Measurements from ENCODE around the gene SLC12A8.

Gene SLC12A8

DNA sequence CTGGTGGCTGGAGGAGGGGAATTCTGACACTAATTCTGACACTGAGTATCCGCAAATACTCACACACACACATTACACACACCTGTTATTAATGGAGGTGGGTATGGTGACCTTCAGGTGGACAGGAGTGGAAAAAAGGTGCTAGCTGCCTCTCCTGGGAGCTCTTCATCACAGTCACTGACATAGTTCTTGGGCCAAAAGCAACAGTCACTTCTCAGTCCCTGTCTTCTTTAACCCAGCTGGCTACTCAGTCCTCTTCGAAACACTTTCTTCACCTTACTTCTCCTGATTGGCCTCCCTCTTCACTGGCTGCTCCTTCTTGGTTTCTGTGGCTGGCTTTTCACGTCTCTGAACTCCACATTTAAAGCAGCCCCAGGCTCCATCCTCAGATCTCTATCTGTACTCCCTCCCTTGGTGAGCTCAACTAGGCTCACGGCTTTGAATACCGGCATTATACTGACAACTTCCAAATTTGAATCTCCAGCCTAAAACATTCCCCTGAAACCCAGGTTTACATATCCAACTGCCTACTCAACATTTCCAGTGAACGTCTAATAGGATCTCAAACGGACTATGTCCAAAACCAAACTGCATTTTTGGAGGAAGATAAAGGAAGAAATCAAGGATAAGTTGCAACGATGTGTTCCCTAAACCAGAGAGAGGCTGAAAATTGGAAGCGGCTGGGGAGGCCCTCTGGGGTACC lies 103.6 kb downstream of the SLC12A8 start:
- no peak for DNase-seq (ENCODE audit: low read depth)
- TF ChIP-seq, protein P1, sequence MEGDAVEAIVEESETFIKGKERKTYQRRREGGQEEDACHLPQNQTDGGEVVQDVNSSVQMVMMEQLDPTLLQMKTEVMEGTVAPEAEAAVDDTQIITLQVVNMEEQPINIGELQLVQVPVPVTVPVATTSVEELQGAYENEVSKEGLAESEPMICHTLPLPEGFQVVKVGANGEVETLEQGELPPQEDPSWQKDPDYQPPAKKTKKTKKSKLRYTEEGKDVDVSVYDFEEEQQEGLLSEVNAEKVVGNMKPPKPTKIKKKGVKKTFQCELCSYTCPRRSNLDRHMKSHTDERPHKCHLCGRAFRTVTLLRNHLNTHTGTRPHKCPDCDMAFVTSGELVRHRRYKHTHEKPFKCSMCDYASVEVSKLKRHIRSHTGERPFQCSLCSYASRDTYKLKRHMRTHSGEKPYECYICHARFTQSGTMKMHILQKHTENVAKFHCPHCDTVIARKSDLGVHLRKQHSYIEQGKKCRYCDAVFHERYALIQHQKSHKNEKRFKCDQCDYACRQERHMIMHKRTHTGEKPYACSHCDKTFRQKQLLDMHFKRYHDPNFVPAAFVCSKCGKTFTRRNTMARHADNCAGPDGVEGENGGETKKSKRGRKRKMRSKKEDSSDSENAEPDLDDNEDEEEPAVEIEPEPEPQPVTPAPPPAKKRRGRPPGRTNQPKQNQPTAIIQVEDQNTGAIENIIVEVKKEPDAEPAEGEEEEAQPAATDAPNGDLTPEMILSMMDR (IDR thresholded peaks at IDR 0.05; ENCODE audit: control insufficient read depth, extremely low read depth, insufficient read depth): no peak
- no peak overlapping the region for H3K4me3 ChIP-seq (ENCODE audit: low read depth, low read length)

DNA sequence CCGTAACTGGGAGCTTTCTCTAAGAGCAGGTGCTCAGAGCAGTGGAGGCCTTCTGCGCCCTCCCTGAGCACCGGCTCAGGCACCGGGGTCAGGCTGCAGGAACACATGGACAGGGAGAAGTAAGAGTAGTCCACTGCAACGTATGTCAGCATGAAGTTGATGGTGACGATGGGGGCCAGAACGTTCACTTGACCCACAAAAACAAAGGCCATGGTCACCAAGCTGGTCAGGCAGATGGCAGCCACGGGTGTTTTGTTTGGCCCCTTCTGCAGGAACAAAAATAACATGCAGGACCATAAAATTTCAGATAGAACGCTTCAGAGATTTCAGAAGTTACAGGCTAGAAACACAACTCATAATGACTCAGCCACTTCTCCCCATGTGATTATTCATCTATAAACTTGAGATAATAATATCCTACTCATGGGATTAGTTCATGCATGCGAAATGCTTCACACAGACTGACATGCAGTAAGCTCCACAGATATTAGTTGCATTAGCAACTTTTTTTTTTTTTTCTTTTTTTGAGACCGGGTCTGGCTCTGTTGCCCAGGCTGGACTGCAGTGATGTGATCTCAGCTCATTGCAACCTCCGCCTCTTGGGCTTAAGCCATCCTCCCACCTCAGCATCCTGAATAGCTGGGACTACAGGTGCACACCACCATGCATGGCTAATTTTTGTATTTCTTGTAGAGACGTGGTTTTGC lies 104.5 kb downstream of the SLC12A8 start:
- TF ChIP-seq, protein P1 (IDR thresholded peaks at IDR 0.05; ENCODE audit: control insufficient read depth, extremely low read depth, insufficient read depth): no peak
- no peak for DNase-seq (ENCODE audit: low read depth)
- H3K4me3 ChIP-seq (ENCODE audit: low read depth, low read length): no peak overlapping the region

DNA sequence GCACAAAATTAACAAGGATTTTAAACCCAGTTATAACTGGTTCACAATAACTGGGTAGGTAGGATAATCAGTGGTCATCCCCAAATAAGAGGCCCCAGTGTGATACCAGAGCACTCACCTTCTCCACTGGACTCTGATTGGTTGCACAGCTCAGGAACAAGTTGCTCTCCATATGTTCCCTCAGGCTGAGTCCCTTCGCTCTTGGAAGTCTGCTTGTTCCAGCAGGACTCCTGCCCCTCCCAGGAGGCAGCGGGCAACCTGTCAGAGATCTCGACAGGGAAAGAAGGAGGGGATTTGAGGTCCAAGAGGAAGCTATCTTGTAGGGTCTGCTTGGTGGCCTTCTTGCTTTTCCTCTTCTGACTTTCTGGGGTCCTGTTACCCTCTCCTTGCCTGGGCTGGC lies 105.2 kb downstream of the SLC12A8 start:
- TF ChIP-seq, protein P1 (IDR thresholded peaks at IDR 0.05; ENCODE audit: control insufficient read depth, extremely low read depth, insufficient read depth): no peak
- DNase-seq (ENCODE audit: low read depth): no peak
- no peak overlapping the region for H3K4me3 ChIP-seq (ENCODE audit: low read depth, low read length)

DNA sequence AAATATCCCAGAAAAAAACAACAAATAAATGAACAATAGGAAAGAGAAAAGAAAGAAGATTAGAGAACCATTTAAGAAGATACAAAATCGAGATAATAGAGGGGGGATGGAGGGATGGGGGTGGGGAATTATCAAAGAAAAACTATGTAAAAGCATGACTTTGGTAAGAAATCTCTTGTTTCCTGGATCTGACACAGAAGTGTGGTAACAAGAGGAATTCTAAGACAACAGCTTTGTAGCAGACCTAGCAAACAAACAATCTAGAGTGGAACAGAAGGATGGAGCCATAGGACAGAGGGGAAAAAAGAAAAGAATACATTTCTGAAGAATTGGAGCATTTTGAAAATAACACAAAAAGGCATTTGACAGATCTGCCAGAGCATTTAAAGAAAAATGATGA lies 107.4 kb downstream of the SLC12A8 start:
- no peak for DNase-seq (ENCODE audit: low read depth)
- H3K4me3 ChIP-seq (ENCODE audit: low read depth, low read length): no peak overlapping the region
- TF ChIP-seq, protein P1 (IDR thresholded peaks at IDR 0.05; ENCODE audit: control insufficient read depth, extremely low read depth, insufficient read depth): no peak

DNA sequence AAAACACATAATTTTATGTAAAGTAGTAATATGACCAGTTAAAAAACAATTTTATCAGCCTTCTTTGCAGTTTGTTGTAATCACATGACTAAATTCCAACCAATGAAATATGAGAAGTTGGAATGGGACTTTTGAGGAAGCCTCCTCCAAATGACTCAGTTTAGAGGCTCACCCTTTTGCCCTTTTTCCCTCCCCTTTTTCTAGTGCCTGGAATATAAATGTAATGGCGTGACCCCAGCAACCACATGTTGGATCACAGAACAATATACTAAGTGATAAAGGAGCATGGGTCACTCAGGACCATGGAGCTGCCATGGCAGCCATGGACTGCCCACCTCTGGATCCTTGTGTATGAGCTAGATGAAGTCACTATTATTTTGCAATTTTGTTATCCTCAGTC lies 107.9 kb downstream of the SLC12A8 start:
- DNase-seq (ENCODE audit: low read depth): no peak
- no peak overlapping the region for H3K4me3 ChIP-seq (ENCODE audit: low read depth, low read length)
- TF ChIP-seq, protein P1 (IDR thresholded peaks at IDR 0.05; ENCODE audit: control insufficient read depth, extremely low read depth, insufficient read depth): no peak

DNA sequence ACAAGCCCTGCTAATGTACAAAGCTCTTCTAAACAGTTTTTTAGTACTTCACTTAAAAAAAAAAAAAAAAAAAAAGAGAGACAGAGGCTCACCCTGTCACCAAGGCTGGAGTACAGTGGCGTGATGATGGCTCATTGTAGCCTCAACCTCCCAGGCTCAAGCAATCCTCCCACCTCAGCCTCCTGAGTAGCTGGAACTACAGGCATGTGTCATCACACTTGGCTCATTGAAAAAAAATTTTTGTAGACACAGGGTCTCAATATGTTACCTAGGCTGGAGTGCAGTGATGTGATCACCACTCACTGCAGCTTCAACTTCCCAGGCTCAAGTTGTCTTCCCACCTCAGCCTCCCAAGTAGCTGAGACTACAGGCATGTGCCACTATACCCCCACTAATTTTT lies 109.1 kb downstream of the SLC12A8 start:
- TF ChIP-seq, protein P1 (IDR thresholded peaks at IDR 0.05; ENCODE audit: control insufficient read depth, extremely low read depth, insufficient read depth): no peak
- DNase-seq (ENCODE audit: low read depth): no peak
- no peak overlapping the region for H3K4me3 ChIP-seq (ENCODE audit: low read depth, low read length)
